Right renal cortex interstitium (tissue), 3 donors: ENCODE data around the gene SPOCK1. TPM values are rescaled to one million over a fixed set of nuclear protein-coding genes. Genes with fewer than 3 reads are reported as not detected.

Source experiments
- DNase-seq, 3 donors: peaks; one replicate each; pipeline ENCODE4 v3.0.0-alpha.2; 2013; ENCODE audit warnings: low read depth in 3 of 3, low spot score in 2 of 3
- polyA plus RNA-seq, 3 donors: library from polyadenylated mRNA; unstranded; fragments of 120-200 nt; gene quantifications; one replicate each; pipeline ENCODE4 v1.2.1, GENCODE V29; 2013; ENCODE audit not compliant: insufficient read length in 3 of 3

SPOCK1 gene
- polyA plus RNA-seq, 3 donors = 8.2 to 9.8 (median 9.8) TPM

DNA sequence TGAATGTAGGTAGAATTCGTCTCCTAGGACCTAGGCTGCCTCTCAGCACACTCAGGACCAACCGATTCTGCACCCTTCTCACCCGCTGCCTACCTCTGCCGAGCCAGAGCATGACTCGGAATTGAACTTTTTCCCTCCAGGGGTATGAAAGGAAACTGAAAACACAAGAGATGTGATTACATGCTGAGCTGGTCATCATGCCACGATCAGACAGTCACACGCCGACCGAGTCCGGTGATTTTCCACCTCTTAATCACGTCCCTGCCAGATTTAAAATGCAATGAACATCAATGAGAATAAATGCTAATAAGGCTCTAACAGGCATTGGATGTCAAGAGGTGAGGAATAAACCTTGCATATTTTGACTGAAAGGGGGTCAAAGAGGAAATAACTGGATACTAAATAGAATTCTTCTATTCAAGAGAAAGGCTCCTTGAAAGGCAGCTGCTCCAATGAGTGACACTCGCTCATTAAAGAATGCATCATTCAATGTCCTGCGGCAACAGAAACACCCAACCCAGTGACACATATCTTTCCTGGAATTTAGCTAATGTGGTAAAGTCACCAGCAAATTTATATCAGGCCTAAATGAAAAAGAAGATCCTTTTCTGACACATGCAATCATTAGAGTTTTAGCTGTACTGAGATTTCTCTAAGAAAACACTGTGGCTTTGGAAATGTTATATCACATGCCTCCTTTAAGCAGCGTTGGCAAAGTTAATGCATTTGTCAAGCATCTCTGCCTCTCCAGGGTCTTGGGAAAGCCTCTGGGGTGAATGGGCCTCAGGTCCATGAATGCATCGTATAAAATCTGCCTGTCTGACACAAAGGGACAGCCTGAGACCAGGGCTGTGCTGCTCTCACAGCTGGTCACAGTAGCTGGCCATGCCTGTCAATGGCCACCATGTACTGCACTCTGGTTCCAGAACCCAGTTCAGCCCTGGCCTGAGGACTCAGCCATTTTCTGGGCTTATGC, 128.7 kb downstream of the SPOCK1 start:
- no peak for DNase-seq

DNA sequence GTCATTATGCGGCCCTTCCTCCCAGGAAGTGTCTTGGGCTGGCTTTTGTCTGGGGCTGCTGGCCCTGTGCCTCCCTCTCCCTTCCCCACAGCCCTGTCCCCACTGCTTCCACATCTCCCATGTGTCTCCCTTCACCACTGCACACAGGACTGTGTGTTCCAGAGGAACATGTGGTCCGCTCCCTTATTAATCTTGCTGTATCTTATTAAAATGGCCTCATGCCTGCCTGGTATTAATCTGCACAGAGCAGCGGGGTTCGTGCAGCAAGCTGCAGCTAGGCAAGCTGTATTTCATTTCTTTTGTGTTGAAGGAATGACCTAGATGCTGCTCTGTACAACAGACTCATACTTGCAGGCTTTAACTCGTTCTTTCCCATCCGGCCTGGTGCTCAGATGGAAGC, 130.5 kb downstream of the SPOCK1 start:
- DNase-seq = no peak

DNA sequence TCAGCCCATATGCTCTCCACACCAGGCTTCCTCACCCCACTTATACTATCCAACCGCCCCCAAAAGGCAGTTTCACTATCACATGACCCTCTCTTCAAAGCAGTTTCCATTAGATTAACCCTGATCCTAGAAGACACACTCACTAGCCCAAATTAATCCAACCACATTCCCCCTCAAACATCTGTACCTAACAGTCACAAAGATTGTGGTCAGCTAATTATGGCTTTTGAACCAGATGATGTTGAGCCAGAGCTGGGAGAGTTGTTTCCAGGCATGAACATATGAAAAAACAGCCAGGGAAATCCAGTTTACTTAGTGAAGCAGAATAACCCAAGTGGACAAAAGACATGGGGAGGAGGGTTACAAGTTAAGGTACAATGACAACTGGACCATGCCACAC, 131.2 kb downstream of the SPOCK1 start:
- no peak for DNase-seq

DNA sequence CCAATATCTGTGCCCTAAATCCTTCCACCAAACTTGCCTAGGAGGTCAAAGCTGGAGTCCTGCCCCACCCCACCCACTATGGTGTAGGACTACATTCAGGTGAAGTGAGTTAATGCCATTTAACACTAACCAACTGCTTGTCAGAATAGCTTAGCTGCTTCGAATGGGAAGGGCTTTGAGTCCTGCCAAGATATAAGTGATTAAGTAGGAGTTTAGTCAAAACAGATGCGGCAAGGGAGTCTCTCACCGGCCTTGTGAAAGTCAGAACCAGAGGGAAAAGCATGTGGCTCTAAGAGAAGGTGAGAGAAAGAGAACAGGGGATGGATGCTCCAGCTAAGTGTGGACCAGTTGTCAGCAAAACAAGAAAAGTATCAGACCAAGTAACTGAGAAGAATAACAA, 132.6 kb downstream of the SPOCK1 start:
- no peak for DNase-seq

DNA sequence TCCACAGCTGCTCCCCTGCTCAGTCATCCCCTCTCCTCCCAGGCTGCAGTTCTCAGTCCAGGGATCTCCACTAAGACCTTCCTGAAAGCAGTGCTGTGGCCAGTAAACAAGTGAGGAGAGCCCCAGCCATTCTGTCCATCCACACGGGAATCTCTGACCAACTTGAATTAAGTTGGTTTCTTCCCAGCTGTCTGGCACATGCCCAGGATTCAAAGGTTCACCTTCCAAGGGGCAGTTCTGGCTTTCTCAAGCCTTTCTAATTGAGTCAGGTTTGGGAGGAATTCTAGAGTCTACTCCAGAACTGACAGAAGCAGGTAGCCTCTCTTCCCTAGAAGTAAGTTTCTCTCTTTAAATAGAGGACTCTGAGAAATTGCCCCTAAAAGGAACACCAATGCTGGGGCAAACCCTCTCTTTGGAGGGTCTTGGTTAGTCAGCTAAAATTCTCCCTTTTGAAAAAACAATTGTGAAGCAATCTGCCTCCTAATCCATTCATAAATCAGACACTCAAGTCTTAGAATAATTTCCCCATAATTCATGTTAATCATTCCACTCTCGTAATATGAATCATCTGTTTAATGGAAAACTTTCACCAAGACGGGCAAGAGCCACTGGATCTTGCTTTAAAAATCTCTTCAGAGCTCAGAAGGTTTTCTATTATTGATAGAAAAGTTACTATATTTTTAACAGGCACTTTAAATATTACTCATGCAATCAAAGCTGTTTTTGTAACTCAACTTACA, 133.8 kb downstream of the SPOCK1 start:
- DNase-seq = no peak

DNA sequence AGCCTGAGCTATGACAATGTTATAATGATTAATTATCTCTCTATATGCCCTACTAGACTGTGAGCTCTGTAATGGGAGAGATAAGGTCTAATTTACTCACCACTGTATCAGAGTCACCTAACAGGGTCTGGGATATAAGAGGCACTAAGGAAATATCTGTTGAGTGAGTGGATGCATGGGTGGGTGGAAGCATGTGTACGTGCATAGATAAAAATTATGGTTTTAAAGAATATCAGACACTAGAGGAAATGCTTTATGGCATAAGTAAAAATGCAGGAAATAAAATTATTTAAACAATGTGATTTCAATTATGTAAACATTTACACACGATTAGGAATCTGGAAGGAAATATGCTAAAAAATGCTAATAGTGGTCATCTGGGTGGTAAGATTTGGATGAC, 137.8 kb downstream of the SPOCK1 start:
- DNase-seq = no peak

DNA sequence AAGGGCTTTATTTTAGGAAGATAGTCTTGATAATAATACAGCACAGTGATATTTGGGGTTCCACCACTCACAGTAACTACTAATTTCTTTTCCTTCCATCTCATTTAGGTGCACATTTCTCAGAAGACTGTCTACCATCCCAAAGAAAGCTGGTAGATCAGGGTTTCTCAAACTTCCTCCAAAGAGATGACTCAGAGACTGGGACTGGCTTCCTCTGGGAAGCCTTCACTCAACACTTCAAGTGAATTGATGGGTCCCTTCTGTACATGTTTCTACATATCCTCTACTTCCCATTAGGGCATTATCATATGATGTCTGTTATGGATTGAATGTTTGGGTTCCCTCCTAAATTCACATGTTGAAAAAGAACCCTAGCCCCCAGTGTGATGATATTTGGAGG, 138.5 kb downstream of the SPOCK1 start:
- DNase-seq = no peak

DNA sequence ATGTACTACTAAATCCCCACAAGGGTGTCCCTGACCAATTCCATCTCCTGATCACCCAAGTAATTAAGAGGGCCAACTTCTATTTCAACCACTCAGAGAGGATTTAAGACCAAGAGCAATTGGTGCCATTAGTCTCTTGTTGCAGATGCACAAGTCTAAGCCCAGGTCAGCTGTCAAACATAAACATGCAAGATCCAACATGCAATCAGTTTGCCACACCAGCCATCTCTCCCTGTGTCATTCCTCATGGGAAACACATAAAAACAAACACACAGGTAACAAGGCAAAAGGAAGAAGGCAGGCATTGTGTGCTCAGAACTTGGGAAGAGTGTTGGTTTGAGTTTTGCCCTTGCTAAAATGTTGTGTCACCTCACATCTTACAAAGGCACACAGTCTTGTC, 139.2 kb downstream of the SPOCK1 start:
- DNase-seq = no peak

DNA sequence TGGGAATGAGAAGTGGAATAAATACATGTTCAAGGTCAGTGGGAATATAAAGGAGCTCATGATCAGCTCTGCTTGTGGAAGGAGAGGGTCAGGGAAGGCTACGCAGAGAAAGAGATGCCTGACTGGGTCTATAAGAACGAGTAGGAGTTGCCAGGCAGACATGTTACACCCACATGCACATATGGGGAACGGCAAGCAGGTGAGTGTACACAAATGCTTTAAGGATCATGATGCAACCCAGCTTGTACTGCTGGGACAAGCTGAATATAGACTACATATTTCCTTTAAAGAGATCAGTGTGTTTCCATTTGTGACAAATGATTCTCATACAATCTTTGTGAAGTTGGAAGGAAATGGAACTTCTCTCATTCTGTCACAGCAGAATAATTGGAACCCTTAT, 141.7 kb downstream of the SPOCK1 start:
- no peak for DNase-seq

DNA sequence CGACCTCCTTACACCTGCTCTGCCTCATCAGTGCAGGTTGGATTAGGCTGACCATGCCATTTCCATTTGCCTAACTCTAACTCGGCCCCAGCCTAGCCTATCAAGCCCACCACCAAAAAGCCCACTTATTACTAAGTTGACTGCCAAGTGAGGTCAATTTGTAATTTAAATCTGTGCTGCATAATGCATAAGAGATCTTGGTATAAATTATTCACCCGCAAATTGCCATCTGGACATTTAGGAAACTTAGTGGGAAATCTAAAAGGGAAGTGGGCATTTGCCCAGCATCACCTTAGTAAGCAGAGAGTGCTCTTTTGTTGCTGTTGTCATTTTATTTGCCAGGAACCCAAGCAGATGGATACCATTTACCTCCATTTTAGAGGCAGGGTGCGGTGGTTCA, 143.0 kb downstream of the SPOCK1 start:
- DNase-seq = no peak

DNA sequence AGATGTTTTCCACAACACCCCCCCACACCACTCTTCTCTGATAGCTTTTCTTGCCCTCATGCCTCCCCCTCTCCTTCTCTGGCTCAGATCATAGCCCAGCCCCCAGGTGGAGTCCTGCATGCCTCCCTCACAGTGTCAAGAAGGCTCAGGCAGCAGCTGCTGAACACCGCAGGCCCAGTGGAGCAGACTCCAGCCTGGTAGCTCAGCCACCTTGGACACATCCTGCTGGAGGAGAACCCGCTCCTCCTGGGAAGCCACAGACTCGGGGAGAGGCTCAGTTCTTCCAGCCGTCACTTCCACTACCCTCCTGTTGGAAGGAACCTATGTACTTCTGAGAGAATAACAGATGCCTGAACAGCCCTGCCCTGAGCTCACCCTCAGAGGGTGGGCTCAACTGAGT, 143.4 kb downstream of the SPOCK1 start:
- no peak for DNase-seq

DNA sequence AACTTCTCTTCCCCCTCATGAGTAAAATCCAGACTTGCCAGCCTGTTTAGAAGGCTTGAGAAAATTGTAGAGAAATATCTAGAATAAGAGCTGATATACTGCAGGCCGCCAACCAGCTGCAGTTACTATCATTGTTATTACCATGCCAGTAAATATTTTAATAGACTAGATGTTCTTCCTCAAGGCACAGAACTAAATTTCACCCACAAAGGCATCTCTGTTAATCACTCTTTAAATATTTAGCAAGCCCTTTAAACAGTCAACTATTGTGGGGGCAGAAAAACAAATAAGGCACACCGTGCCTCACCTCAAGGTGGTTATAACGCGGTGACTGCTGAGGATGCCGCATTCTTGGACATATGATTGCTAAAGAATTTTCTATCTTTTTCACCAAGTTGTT, 147.0 kb downstream of the SPOCK1 start:
- DNase-seq = no peak

DNA sequence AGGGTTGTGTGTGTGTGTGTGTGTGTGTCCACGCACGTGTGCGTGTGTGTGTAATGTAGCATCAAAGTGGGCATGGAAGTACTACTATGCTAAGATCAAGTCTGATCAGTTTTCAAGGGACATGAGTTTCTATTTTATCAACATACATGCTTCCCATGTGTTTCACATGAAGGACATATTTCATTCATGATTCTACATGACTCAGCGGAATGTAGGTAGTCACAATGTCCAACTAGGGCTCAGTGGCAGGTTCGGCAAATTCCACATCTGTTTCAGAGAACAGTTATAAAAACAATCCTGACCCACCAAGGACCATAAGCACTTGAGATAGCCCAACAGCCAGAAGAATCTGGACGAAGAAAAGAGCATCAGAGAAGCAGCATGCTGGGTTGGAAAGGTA, 148.3 kb downstream of the SPOCK1 start:
- DNase-seq = no peak

DNA sequence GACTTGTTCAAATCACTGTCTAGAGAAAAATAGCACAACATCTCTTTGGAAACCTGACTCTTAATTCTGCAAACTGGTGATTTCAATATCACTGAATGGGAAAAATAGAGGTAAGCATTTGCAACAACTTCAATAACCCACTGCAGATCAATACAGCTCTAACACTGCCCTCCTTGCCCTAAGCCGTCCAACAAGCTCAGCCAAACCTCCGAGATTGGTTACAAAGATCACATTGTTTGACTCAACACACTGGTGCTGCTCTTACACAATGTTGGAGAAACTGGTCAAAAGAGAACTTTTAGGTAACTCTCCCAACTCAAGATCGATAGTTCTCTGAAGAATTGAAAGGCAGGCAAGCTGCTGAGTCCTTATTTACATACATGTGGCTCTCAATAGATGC, 150.4 kb downstream of the SPOCK1 start:
- no peak for DNase-seq

DNA sequence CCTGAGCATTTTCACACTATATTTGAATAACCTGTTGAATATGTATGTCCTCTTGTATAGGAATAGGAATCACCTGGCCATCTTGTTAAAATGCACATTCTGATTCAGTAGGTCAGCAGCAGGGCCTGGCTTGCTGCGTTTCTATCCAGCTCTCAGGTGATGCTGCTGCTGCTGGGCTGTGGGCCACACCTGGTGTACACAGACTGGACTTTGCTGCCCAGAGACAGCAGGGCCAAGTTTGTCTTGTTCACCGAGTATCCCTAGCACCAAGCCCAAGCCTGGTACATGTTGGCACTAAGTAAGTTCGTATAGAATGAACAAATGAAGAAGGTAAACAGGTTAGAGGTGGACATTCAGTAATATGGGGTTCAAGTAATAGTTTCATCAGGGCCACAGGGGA, 151.3 kb downstream of the SPOCK1 start:
- DNase-seq = no peak

DNA sequence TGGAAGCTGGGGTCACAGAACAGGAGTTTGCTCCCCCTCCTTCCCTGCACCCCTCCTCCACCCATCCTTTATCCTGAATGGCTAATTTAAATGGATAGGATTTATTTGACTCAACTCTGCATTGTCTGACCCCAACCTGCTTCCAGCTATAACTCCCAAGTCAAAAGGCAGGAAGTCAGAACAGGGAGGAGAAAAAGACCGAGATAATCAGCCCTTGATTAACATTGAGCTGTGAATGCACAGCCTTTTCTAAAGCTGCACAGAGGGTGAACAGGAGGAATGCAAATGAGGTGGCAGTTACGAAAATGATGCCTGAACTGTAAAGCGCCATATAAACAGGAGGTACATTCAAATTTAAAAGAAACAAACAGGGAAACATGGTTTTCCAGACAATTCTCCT, 152.8 kb downstream of the SPOCK1 start:
- DNase-seq = no peak

DNA sequence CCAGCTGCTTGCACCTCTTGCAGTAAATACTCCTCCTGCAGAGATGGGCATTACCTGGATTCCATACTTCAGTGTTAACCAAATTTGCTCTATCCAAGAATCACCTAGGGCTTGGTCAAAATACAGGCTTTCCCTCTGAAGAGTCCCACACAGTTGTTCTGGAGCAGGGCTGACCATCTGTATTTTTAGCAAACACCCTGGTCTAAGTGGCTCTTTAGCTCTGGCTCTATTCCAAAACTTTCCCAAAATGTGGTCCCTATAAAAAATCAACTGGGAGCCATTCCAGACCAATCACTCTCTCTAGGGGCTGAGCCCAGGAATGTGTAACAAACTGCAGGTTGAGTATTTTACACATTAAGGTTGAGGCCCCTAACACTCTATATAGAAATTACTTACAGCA, 153.7 kb downstream of the SPOCK1 start:
- no peak for DNase-seq

DNA sequence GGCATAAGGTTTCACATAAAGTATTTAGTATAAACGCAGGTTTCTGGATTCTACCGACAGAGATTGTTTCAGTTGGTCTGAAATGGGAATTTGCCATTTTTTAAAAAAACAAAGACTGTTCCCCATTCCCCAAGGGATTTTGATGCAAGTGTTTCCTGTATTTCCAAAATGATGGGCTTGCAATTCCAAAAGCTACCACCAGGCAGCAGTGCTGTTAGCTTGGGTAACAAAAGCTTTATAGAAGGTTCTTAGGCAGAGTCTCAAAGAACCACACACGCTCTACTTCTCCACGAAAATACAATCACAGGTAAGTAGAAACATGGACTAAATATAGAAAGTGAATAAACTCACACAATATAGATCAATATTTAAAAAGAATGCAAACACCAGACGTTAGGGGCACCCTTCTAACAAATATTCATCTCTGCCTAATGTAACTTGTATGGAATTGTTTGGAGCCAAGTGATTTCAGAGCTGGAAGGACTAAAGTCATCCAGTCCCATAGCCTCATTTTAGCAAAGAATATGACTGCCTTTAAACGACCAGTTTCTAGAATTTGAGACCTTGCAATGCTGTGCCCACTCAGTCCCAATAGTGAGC, 154.3 kb downstream of the SPOCK1 start:
- DNase-seq = no peak

DNA sequence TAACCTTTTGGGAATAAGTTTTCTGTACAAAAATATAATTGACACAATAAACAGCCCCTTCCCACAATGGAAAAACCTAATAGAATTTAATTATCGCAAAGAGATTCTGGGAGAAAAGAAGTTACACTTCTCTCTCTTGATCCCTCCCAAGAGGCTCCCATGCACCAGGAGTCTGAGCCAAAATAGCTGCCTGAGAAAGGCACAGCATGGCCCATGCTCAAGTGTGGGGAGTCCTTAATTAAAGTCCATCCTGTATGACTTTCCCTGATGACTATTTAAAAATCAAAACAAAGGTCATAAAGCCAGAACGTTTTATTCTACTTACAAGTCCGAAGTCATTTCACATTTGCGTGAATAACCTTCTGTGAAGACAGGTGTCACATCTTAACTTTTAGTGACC, 155.1 kb downstream of the SPOCK1 start:
- DNase-seq = no peak

DNA sequence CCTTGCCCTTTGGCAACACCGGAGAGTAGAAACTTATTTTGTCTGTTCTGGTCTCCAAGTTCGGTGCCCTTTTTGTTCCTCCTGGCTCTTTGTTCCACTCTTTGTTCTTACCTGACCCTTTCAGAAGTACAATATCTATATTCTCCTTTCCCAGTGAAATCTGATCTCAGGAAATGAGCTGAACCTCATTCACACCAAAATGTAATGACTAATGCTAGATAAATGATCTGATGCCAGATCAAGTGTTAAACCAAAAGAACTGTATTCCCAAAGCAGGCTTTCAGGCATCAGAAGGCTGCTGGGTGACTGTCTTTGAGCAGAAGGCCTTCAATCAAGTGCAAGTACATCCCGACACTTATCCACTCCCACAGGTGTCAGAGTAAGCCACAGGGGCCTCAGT, 156.4 kb downstream of the SPOCK1 start:
- DNase-seq = no peak

DNA sequence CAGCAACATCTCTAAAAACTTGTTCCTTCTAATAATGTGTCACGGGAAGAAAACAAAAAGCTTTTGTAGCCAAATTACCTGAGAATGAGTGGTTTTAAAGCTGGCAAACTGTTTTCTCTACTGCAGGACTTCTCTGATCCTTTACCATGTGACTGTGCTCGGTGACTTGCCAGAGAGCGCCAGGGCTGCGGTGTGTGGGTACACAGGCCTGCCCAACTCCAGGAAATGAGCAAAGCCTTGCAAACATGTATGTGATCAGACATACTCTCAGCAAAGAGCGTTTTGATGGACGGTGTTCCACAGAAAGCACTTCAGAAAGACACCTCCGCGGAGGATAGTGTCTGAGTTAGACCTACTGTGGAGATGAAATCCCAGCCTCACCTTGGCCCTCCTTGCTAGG, 157.3 kb downstream of the SPOCK1 start:
- DNase-seq = no peak

DNA sequence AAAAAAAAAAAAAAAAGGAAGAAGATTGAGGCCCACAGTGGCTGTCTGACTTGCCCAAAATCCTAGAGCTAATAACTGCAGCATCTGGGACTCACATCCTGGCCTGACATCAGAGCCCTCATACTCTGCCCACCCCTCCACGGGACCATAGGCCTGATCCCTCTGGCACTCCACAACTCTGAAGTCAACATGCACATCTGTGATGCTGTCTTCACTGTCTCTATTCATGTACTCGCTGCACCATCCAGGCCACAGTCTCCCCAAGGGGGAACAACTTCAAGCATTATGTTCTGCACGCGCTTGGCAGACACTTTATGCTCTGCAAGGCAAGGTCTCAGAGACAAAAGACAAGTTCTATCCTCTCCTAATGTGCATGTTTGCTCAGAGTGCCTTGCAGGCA, 158.2 kb downstream of the SPOCK1 start:
- DNase-seq = no peak
